Neural cell (in vitro differentiated cells): ENCODE measurements around the gene TRIM51.
"Not testable (repeated sequence)": the region's sequence is repeated elsewhere in the genome, so short reads cannot be mapped to it uniquely, and the experiment has no call there.

Experiments used
- EP300 ChIP-seq: fragments of 450-650 bp; conservative IDR thresholded peaks from 2 replicates; pipeline ENCODE4 v1.6.1; 2014; ENCODE audit warnings: antibody characterized with exemption, mild to moderate bottlenecking, moderate library complexity; ENCODE audit not compliant: poor library complexity, severe bottlenecking
- EZH2 ChIP-seq: fragments of 200-600, 300-800 bp; shearing (Covaris generic), sonication (generic); IDR thresholded peaks from 2 replicates; pipeline ENCODE4 v1.6.1; 2014; ENCODE audit warnings: antibody characterized with exemption, low read length, borderline replicate concordance, mild to moderate bottlenecking; ENCODE audit not compliant: insufficient read depth, poor library complexity, severe bottlenecking
- POLR2AphosphoS5 ChIP-seq: IDR thresholded peaks from 2 replicates; pipeline ENCODE4 v1.6.1; 2012
- TAF1 ChIP-seq: IDR thresholded peaks from 2 replicates; pipeline ENCODE4 v1.6.1; 2012; ENCODE audit warnings: low read depth
- TF ChIP-seq, protein P1 (sequence below): fragments of 450-650 bp; IDR thresholded peaks from 2 replicates; pipeline ENCODE4 v1.5.1; 2014; ENCODE audit warnings: antibody characterized with exemption, mild to moderate bottlenecking, moderate library complexity; ENCODE audit not compliant: poor library complexity, severe bottlenecking

DNA sequence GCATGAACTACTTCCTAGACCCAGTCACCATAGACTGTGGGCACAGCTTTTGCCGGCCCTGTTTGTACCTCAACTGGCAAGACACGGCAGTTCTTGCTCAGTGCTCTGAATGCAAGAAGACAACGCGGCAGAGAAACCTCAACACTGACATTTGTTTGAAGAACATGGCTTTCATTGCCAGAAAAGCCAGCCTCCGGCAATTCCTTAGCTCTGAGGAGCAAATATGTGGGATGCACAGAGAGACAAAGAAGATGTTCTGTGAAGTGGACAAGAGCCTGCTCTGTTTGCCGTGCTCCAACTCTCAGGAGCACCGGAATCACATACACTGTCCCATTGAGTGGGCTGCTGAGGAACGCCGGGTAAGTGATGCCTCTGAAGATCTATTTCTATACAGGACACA lies 2.4 kb downstream of the TRIM51 start:
- TF ChIP-seq, protein P1, sequence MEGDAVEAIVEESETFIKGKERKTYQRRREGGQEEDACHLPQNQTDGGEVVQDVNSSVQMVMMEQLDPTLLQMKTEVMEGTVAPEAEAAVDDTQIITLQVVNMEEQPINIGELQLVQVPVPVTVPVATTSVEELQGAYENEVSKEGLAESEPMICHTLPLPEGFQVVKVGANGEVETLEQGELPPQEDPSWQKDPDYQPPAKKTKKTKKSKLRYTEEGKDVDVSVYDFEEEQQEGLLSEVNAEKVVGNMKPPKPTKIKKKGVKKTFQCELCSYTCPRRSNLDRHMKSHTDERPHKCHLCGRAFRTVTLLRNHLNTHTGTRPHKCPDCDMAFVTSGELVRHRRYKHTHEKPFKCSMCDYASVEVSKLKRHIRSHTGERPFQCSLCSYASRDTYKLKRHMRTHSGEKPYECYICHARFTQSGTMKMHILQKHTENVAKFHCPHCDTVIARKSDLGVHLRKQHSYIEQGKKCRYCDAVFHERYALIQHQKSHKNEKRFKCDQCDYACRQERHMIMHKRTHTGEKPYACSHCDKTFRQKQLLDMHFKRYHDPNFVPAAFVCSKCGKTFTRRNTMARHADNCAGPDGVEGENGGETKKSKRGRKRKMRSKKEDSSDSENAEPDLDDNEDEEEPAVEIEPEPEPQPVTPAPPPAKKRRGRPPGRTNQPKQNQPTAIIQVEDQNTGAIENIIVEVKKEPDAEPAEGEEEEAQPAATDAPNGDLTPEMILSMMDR = not testable (repeated sequence)
- not testable (repeated sequence) for TF ChIP-seq EP300, POLR2AphosphoS5, EZH2, TAF1
